Fibroblast of skin of scalp (primary cell): Measurements from ENCODE around the gene NEURL1B.
A peak's percentile ranks its signal among the peaks of the same experiment; 100 is the strongest.
"Not testable (repeated sequence)": the region's sequence is repeated elsewhere in the genome, so short reads cannot be mapped to it uniquely, and the experiment has no call there.

Source experiments
- DNase-seq: peaks from one replicate; pipeline ENCODE4 v3.0.0-alpha.2; 2013

The NEURL1B gene

GRCh38 chr5:172696171-172696849 is 55.2 kb downstream of the NEURL1B start:
- no peak for DNase-seq

- peak; percentile 85 for DNase-seq
Observed at GRCh38 chr5:172697123-172698121, 56.4 kb downstream of the NEURL1B start.

GRCh38 chr5:172699423-172699822 is 58.4 kb downstream of the NEURL1B start:
- DNase-seq, result no peak

DNA sequence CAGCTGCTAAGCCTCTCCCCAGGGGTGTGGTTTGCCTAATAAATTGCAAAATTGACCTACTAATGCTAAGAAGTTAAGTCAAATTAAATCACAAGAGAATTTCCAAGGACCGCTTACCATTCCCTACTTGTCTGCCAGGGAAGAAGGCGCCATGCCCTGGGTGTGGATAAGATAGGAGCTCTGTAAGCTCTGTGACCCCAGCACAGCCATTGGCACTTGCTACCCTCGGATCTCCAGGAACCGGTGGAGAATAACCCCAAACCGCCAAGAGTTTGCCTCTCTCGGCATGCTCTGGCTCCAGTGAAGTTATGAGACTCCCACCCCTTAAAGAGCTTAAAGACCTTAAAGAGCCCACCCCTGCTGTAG is 58.9 kb downstream of the NEURL1B start:
- DNase-seq, result no peak

- DNase-seq, result no peak
Observed at GRCh38 chr5:172700365-172701290, 59.6 kb downstream of the NEURL1B start.

DNA sequence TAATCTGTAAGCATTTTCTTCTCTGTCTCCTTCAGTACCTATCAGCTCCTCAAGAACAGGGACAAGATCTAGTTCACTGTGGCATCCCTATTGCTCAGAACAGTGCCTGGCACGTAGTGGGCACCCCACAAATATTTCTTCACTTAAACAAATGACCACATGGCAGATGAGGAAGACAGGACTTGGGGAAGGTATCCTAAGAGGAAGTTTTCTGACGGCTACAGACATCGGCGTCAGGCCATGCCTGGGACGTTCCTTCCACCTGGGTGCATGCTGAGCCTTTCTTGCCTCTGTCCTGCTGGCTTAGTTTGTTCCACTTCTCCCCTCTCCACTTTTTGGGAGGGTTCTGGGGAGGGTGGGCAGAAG is 60.2 kb downstream of the NEURL1B start:
- DNase-seq, result no peak

GRCh38 chr5:172703952-172704351 is 62.9 kb downstream of the NEURL1B start:
- no peak for DNase-seq

- peak; percentile 28 for DNase-seq
Observed at GRCh38 chr5:172705576-172706084, 64.6 kb downstream of the NEURL1B start.

DNA sequence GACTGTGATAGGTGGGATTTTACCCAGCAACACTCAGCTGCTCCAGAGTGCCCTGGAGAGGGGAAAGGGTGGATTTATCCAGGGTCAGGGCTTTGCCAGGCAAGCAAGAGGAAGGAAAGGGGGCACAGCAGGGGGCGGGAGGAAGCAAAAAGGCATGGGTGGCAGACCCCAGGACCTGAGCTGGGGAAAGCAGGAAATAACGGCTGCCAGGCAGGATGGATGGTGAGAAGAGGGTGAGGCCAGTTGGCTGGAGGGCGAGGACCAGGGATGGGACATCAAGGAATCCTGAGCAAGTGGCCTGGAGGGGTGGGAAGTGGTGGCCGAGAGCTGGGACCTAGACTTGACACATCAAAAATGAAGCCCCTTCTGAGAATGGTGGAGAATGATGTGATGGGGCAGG is 65.7 kb downstream of the NEURL1B start:
- DNase-seq, result no peak

DNA sequence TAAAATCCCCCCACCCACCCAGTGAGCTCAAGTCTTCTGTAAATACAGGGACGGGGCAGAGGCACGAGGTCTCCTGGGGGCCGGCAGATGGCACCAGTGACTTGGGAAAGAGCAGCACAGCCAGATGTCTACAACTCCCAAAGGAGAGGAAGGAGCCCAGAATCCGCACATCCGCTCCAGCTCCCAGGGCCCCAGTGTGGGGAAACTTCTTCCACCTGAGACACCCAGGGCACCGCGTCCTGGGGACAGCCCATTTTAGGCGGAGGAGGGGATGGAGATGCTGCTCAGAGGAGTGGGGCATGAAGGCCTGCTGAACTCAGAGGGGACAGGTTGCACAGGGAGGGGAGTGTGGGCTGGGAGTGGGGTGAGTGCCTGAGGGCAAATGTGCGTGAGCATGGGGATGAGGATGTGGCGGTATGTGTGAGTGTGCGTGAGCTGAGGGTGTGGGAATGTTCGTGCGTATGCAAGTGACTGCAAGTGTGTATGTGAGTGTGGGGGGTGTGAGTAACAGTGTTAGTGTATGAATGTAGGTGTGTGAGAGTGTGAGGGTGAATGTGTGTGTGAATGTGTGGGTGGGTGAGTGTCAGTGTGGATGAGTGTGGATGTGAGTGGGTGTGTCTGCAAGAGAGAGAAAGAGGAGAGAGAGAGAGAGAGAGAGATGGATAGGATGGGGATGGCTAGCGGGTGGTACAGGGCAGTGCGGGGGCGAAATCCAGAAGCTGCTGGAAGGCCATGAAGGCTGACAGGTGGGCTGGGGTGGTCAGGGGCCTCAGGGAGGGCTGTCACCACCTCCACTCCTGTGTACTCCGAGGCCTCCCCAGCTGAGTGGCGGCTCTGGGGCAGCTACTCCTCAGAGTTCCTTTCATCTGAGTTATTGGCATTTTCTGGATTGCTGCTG is 66.5 kb downstream of the NEURL1B start:
- peak; percentile 80 for DNase-seq

GRCh38 chr5:172708183-172708505 is 67.1 kb downstream of the NEURL1B start:
- no peak for DNase-seq

DNA sequence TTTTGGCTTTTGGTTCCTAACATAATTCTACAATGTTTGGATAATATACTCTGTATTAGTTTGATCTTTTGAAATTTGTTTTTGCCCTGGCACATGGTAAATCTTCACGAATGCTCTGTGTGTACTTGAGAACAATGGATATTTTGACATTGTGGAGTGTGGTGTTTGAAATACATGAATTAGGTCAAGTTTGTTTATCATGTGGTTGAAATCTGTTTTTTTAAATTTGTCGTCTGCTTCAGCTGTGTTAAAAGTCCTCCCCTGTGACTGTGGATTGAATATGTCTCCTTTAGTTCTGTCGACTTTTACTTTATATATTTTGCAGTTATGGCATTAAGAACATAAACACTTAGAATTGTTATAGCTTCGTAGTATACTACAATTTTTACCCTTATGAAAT is 69.6 kb downstream of the NEURL1B start:
- no peak for DNase-seq

DNA sequence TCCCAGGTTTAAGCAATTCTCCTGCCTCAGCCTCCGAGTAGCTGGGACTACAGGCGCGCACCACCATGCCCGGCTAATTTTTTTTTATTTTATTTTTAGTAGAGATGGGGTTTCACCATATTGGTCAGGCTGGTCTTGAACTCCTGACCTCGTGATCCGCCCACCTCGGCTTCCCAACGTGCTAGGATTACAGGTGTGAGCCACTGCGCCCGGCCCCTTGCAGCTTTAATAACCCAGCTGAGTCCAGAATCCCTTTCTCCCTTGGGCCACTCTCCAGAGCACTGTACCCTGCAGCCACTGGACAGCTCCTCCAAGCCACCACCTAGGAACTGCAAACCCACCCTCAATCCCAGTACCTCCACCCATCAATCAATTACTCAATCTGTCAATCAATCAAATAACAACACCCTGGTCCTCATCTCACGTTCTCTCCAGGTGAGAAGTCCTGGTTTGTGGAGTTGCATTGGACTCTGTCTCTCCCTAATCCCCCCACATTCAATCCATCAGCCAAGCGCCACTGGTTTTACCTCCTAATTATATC is 70.3 kb downstream of the NEURL1B start:
- DNase-seq, result not testable (repeated sequence)

DNA sequence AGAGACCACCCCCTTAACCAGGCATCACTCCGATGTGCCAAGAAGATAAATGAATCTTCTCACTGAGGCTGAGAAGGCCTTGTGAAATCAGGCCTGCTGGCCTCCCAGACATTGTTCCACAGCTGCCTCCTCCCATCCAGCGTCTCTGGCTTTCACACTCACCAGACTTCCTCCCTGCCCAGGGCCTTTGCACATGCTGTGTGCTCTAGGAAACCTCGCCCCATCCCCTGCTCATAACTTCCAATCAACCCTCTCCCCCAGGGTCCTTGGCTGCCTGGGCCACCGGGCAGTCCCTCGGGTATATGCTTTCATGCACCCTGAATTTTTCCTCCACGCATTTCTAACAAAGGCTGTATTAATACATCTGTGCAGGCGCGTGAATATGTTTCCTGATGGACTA is 71.5 kb downstream of the NEURL1B start:
- DNase-seq, result no peak

DNA sequence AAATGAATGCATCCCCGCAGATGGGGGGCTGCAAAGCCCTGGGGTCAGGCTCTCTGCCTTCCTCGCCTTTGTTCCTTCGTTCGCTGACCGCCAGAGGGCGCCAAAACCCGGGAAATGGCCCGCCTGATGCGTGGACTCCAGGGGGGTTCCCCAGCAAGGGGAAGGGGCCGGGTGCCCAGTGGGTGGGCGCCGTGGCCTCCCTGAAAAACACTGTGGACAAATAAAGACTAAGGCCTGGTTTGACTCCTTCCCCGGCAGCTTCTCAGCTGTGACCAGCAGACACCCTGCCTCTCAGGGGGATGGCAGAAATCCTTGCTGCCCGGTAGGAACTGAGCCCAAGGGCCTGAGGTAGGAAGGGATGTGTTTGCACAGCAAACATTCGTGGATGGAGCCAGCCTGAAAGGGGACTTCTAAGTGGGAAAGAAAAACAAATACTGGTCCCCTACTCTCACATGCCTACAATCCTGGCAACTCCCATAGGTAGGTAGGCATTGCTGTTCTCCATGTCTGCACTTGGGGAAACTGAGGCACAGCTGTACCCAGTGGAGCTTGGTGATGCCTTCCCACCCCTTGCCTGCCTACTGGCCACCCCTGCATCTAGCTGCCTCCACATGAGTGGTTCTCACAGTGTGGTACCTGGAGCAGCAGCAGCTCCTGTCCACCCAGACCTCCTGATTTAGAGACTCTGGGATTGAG is 72.2 kb downstream of the NEURL1B start:
- DNase-seq, result peak; percentile 37

- DNase-seq, result no peak
Observed at GRCh38 chr5:172713809-172714490, 72.9 kb downstream of the NEURL1B start.

GRCh38 chr5:172714491-172715420 is 73.7 kb downstream of the NEURL1B start:
- peak; percentile 67 for DNase-seq

GRCh38 chr5:172715421-172715780 is 74.3 kb downstream of the NEURL1B start:
- DNase-seq, result no peak
